Measurements from ENCODE around the gene RBP2. TPM values are rescaled to one million over a fixed set of nuclear protein-coding genes. Genes with fewer than 3 reads are reported as not detected.

Gene RBP2
- total and polyA plus RNA-seq, 8 donors, result 2.9 to 52.7 TPM; not detected in 6

GRCh38 chr3:139518926-139519842 lies 42.9 kb upstream of the RBP2 start:
- 86 to 96% (median 93%) methylated on average over 9 of the region's 9 CpGs for WGBS, 5 donors
- no peaks in the 10 kb centered on the region for H3K9me3 ChIP-seq

GRCh38 chr3:139518306-139518705 lies 42.0 kb upstream of the RBP2 start:
- DNase-seq, result no peak
- no peak for TF ChIP-seq POLR2AphosphoS5 (IDR thresholded peaks at IDR 0.05)
- TF ChIP-seq, protein P1, sequence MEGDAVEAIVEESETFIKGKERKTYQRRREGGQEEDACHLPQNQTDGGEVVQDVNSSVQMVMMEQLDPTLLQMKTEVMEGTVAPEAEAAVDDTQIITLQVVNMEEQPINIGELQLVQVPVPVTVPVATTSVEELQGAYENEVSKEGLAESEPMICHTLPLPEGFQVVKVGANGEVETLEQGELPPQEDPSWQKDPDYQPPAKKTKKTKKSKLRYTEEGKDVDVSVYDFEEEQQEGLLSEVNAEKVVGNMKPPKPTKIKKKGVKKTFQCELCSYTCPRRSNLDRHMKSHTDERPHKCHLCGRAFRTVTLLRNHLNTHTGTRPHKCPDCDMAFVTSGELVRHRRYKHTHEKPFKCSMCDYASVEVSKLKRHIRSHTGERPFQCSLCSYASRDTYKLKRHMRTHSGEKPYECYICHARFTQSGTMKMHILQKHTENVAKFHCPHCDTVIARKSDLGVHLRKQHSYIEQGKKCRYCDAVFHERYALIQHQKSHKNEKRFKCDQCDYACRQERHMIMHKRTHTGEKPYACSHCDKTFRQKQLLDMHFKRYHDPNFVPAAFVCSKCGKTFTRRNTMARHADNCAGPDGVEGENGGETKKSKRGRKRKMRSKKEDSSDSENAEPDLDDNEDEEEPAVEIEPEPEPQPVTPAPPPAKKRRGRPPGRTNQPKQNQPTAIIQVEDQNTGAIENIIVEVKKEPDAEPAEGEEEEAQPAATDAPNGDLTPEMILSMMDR (IDR thresholded peaks at IDR 0.05), result no peak
- TF ChIP-seq POLR2A (IDR thresholded peaks at IDR 0.05), result no peak
- TF ChIP-seq EP300 (IDR thresholded peaks at IDR 0.05), result no peak
- intact Hi-C loops (cut with DNase I; ENCODE audit: low total_unique reads), result no loop called here
- 62 to 79% (median 73%) methylated on average over 5 to 6 of the region's 6 CpGs for WGBS, 5 donors
- Histone ChIP-seq H3K27me3 (no peaks in the 10 kb centered on the region), H3K9me3 (no peaks in the 10 kb centered on the region), H3K4me3 (no peak overlapping the region), H3K4me1 (no peaks in the 10 kb centered on the region), H3K27ac (no peak overlapping the region), H3K36me3 (peaks cover 0 to 12% (median 0%) of the 10 kb centered on the region in 4 donors)

More at GRCh38 chr3:139518926-139519842, 42.9 kb upstream of the RBP2 start:
- H3K36me3 ChIP-seq, result peaks cover 0 to 12% (median 0%) of the 10 kb centered on the region in 4 donors
- H3K4me1 ChIP-seq, result no peaks in the 10 kb centered on the region
- no peak for TF ChIP-seq EP300 (IDR thresholded peaks at IDR 0.05)
- TF ChIP-seq, protein P1 (IDR thresholded peaks at IDR 0.05), result no peak
- no peak for TF ChIP-seq POLR2A (IDR thresholded peaks at IDR 0.05)
- no peak for TF ChIP-seq POLR2AphosphoS5 (IDR thresholded peaks at IDR 0.05)
- intact Hi-C loops (cut with DNase I; ENCODE audit: low total_unique reads), result no loop called here
- H3K27ac ChIP-seq, result no peak overlapping the region
- H3K4me3 ChIP-seq, result no peak overlapping the region
- H3K27me3 ChIP-seq, result no peaks in the 10 kb centered on the region
- DNase-seq, result no peak

DNA sequence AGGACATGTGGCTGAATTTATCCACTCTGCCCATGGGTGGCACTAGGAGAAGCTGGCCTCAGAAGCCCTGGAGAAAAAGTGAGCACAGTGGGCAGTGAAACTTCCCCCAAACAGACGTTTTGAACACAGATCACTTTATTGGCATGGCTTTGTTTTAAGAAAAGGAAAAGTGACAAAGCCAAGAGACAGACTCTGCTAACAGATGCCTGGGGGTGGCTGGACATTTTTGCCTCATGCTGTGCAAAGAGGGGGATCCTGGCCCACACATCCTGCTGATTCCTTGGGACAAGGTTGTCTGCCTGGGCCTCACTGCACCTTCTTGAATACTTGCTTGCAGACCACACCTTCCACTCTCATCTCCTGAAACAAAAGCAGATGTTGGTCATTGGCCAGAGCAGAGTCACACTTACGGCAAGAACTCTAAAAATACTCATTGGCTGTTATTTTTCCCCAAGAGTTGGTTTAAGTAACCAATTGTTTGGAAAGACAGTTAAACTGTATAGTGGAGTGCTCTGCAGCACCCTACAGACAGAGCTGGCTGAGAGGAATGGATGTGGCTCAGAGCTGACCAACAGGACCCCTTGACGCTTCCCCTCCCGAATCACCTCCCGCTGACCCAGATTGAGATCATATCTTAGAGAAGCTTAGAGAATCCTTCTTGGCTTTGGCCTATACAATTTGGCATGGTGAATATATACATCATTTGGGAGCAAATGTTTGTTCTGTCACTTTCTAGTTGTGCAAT lies 41.2 kb upstream of the RBP2 start:
- no peaks in the 10 kb centered on the region for H3K4me1 ChIP-seq
- H3K4me3 ChIP-seq, result no peak overlapping the region
- DNase-seq, result peak in 1 of 2 donors; percentile 44
- intact Hi-C loops (cut with DNase I; ENCODE audit: low total_unique reads), result no loop called here
- H3K9me3 ChIP-seq, result no peaks in the 10 kb centered on the region
- no peaks in the 10 kb centered on the region for H3K27me3 ChIP-seq
- no peak overlapping the region for H3K27ac ChIP-seq
- TF ChIP-seq, protein P1 (IDR thresholded peaks at IDR 0.05), result no peak
- TF ChIP-seq EP300 (IDR thresholded peaks at IDR 0.05) (no peak), POLR2A (IDR thresholded peaks at IDR 0.05) (no peak), POLR2AphosphoS5 (IDR thresholded peaks at IDR 0.05) (no peak)
- WGBS, 5 donors, result 76 to 83% (median 82%) methylated on average over 5 of the region's 5 CpGs
- peaks cover 0 to 12% (median 0%) of the 10 kb centered on the region in 4 donors for H3K36me3 ChIP-seq

GRCh38 chr3:139514741-139515140 lies 38.4 kb upstream of the RBP2 start:
- no peaks in the 10 kb centered on the region for H3K9me3 ChIP-seq
- intact Hi-C loops (cut with DNase I; ENCODE audit: low total_unique reads), result no loop called here
- 90 to 97% (median 95%) methylated on average over 4 of the region's 4 CpGs for WGBS, 5 donors
- H3K27ac ChIP-seq, result no peak overlapping the region
- TF ChIP-seq POLR2A (IDR thresholded peaks at IDR 0.05) (no peak), EP300 (IDR thresholded peaks at IDR 0.05) (no peak), POLR2AphosphoS5 (IDR thresholded peaks at IDR 0.05) (no peak)
- TF ChIP-seq, protein P1 (IDR thresholded peaks at IDR 0.05), result no peak
- H3K27me3 ChIP-seq, result no peaks in the 10 kb centered on the region
- H3K36me3 ChIP-seq, result peaks cover 0 to 12% (median 0%) of the 10 kb centered on the region in 4 donors
- H3K4me3 ChIP-seq, result no peak overlapping the region
- H3K4me1 ChIP-seq, result no peaks in the 10 kb centered on the region
- DNase-seq, result no peak
